ENCODE results near the gene ASXL1.

DNA sequence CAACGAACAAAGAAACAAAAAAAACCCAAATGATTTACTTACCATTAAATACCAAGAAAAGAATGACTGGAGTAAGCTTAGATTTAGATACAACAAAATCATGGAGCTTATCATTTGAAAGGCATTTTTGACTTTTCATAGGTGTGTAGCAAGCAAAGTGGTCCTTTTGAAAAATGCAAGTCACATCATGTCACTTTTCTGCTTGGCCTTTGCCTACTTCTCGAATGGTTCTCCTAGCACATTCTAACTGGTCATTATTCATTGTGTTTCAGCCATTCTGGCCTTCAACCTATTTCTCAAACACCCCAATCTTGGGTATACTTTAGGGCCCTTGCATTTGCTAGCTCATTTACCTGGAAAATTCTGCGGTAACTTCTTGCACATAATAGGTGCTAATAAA is 22.6 kb downstream of the ASXL1 start:
- no peak for TF ChIP-seq ATF1 (CRISPR knock-in tag; IDR thresholded peaks at IDR 0.05)
- TF ChIP-seq ZNF396 (CRISPR knock-in tag; IDR thresholded peaks at IDR 0.05; ENCODE audit: borderline replicate concordance), result no peak
- no peak for TF ChIP-seq ZBTB21 (CRISPR knock-in tag; IDR thresholded peaks at IDR 0.05; ENCODE audit: borderline replicate concordance)
- TF ChIP-seq, protein P1, sequence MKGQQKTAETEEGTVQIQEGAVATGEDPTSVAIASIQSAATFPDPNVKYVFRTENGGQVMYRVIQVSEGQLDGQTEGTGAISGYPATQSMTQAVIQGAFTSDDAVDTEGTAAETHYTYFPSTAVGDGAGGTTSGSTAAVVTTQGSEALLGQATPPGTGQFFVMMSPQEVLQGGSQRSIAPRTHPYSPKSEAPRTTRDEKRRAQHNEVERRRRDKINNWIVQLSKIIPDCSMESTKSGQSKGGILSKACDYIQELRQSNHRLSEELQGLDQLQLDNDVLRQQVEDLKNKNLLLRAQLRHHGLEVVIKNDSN (CRISPR knock-in tag; IDR thresholded peaks at IDR 0.05), result no peak
- TF ChIP-seq CTCF (IDR thresholded peaks at IDR 0.05), result no peak
- TF ChIP-seq IRF1 (CRISPR knock-in tag; IDR thresholded peaks at IDR 0.05), result no peak
- TF ChIP-seq NFE2L1 (CRISPR knock-in tag; IDR thresholded peaks at IDR 0.05), result no peak
- no peak for TF ChIP-seq AFF4 (CRISPR knock-in tag; IDR thresholded peaks at IDR 0.05; ENCODE audit: borderline replicate concordance)
- no peak for TF ChIP-seq ZNF121 (CRISPR knock-in tag; IDR thresholded peaks at IDR 0.05)
- TF ChIP-seq ZNF317 (CRISPR knock-in tag; IDR thresholded peaks at IDR 0.05; ENCODE audit: borderline replicate concordance, low read depth), result no peak
